Type B pancreatic cell (in vitro differentiated cells): ENCODE data around the gene LDHB. TPM values are rescaled to one million over a fixed set of nuclear protein-coding genes. Genes with fewer than 3 reads are reported as not detected.

Experiments used
- DNase-seq: peaks from one replicate; pipeline ENCODE4 v3.0.0; 2021; ENCODE audit warnings: mixed read lengths; ENCODE audit not compliant: unreplicated experiment; ENCODE audit errors: extremely low spot score
- H3K27ac Mint-ChIP-seq: 2 replicates; pipeline ENCODE4 v1.8.0; 2021; ENCODE audit warnings: mild to moderate bottlenecking, mixed read lengths
- H3K27me3 Mint-ChIP-seq: 2 replicates; pipeline ENCODE4 v1.8.0; 2021; ENCODE audit warnings: mixed read lengths
- H3K36me3 Mint-ChIP-seq: 2 replicates; pipeline ENCODE4 v1.8.0; 2021; ENCODE audit warnings: mixed read lengths
- H3K4me1 Mint-ChIP-seq: one replicate; pipeline ENCODE4 v1.8.0; 2021; ENCODE audit warnings: mixed read lengths; ENCODE audit not compliant: unreplicated experiment
- H3K4me3 Mint-ChIP-seq: 2 replicates; pipeline ENCODE4 v1.8.0; 2021; ENCODE audit warnings: mild to moderate bottlenecking, mixed read lengths
- H3K9me3 Mint-ChIP-seq: 2 replicates; pipeline ENCODE4 v1.8.0; 2021; ENCODE audit warnings: mixed read lengths
- CTCF ChIP-seq: fragments of 200-600 bp; sonication (generic); conservative IDR thresholded peaks from 2 replicates; pipeline ENCODE4 v1.5.0; 2021; ENCODE audit warnings: antibody characterized with exemption, mild to moderate bottlenecking
- total RNA-seq: library from RNA; stranded (reverse); gene quantifications from 2 replicates; pipeline ENCODE4 v1.2.1, GENCODE V29; 2021; ENCODE audit warnings: low replicate concordance

Gene LDHB
- total RNA-seq, 1 donor from 2014 or later = 848 TPM

- no peaks in the 10 kb centered on the region for H3K9me3 Mint-ChIP-seq
- TF ChIP-seq CTCF = no peak
- H3K36me3 Mint-ChIP-seq = no peaks in the 10 kb centered on the region
- no peak overlapping the region for H3K4me3 Mint-ChIP-seq
- H3K27me3 Mint-ChIP-seq = peaks cover 31% of the 10 kb centered on the region
- no peak for DNase-seq
- no peak overlapping the region for H3K27ac Mint-ChIP-seq
- H3K4me1 Mint-ChIP-seq = no peaks in the 10 kb centered on the region
Measured at GRCh38 chr12:21695986-21696385, 38.3 kb upstream of the LDHB start.

- no peak for DNase-seq
- Mint-ChIP-seq H3K36me3 (no peaks in the 10 kb centered on the region), H3K9me3 (peaks cover 2% of the 10 kb centered on the region), H3K4me1 (no peaks in the 10 kb centered on the region), H3K4me3 (no peak overlapping the region), H3K27me3 (peaks cover 30% of the 10 kb centered on the region), H3K27ac (no peak overlapping the region)
- no peak for TF ChIP-seq CTCF
Measured at GRCh38 chr12:21694660-21695059, 37.0 kb upstream of the LDHB start.

- H3K27ac Mint-ChIP-seq = no peak overlapping the region
- H3K4me1 Mint-ChIP-seq = no peaks in the 10 kb centered on the region
- no peaks in the 10 kb centered on the region for H3K36me3 Mint-ChIP-seq
- no peak overlapping the region for H3K4me3 Mint-ChIP-seq
- peaks cover 26% of the 10 kb centered on the region for H3K27me3 Mint-ChIP-seq
- H3K9me3 Mint-ChIP-seq = peaks cover 12% of the 10 kb centered on the region
- DNase-seq = no peak
- no peak for TF ChIP-seq CTCF
Measured at GRCh38 chr12:21691515-21691914, 33.9 kb upstream of the LDHB start.

GRCh38 chr12:21690704-21691368 is 33.2 kb upstream of the LDHB start:
- H3K27me3 Mint-ChIP-seq = peaks cover 26% of the 10 kb centered on the region
- H3K27ac Mint-ChIP-seq = no peak overlapping the region
- no peaks in the 10 kb centered on the region for H3K36me3 Mint-ChIP-seq
- no peak for TF ChIP-seq CTCF
- no peaks in the 10 kb centered on the region for H3K4me1 Mint-ChIP-seq
- H3K9me3 Mint-ChIP-seq = peaks cover 12% of the 10 kb centered on the region
- H3K4me3 Mint-ChIP-seq = no peak overlapping the region
- DNase-seq = no peak

- no peaks in the 10 kb centered on the region for H3K36me3 Mint-ChIP-seq
- H3K9me3 Mint-ChIP-seq = no peaks in the 10 kb centered on the region
- no peak for DNase-seq
- no peak overlapping the region for H3K4me3 Mint-ChIP-seq
- no peak overlapping the region for H3K27ac Mint-ChIP-seq
- H3K4me1 Mint-ChIP-seq = no peaks in the 10 kb centered on the region
- H3K27me3 Mint-ChIP-seq = peaks cover 49% of the 10 kb centered on the region
- TF ChIP-seq CTCF = no peak
Measured at GRCh38 chr12:21683115-21683514, 25.5 kb upstream of the LDHB start.

- Mint-ChIP-seq H3K36me3 (no peaks in the 10 kb centered on the region), H3K4me1 (no peaks in the 10 kb centered on the region), H3K27me3 (peaks cover 76% of the 10 kb centered on the region), H3K9me3 (no peaks in the 10 kb centered on the region), H3K27ac (no peak overlapping the region), H3K4me3 (no peak overlapping the region)
- no peak for DNase-seq
- no peak for TF ChIP-seq CTCF
Measured at GRCh38 chr12:21678959-21679358, 21.3 kb upstream of the LDHB start.
